Amygdala (tissue), 56 donors: ENCODE data around the gene TAGLN2.
A peak's percentile ranks its signal among the peaks of the same experiment; 100 is the strongest.

Source experiments
- DNase-seq, 56 donors: peaks; one replicate each; lab custom pipeline; 2025; lab: John Stamatoyannopoulos, UW

Gene TAGLN2

DNA sequence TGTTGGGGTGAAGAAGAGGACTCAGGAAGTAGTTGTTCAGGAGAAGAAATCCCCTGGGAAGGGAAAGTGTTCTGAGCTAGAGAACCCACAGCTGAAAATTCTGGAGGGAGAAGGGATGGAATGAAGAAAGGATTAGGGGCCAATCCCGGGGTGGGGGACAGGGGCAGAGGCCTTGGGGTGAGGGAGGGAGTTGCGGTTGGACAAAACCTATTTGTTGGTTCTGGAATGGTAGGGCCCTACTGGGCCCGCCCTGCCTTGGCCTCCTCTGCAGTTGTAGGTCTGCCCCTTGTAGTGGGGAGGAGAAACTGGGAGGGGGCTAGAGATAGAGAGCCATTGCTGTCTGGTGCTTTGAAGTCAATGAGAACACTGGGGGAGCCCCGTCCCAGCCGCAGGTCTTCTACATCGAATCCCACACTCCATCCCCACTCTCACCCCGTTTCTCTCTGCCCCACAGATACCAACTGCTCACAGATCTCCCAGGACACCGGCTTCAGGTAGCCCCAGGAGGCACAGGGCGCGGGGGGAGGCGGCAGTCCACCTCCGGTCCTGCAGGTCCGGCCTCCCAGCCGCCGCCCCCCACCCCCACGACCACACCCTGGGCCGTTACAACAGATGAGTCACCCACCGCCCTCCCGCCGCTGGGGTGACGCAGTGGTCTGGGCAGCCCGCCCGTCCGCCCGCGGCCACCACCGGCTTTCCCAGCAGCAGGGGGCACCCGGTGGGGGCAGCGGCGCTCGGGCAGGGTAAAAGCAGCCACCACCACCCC, 1.1 kb downstream of the TAGLN2 start:
- DNase-seq, result peak in 22 of 56 donors; percentile 10 to 72 (median 33)

DNA sequence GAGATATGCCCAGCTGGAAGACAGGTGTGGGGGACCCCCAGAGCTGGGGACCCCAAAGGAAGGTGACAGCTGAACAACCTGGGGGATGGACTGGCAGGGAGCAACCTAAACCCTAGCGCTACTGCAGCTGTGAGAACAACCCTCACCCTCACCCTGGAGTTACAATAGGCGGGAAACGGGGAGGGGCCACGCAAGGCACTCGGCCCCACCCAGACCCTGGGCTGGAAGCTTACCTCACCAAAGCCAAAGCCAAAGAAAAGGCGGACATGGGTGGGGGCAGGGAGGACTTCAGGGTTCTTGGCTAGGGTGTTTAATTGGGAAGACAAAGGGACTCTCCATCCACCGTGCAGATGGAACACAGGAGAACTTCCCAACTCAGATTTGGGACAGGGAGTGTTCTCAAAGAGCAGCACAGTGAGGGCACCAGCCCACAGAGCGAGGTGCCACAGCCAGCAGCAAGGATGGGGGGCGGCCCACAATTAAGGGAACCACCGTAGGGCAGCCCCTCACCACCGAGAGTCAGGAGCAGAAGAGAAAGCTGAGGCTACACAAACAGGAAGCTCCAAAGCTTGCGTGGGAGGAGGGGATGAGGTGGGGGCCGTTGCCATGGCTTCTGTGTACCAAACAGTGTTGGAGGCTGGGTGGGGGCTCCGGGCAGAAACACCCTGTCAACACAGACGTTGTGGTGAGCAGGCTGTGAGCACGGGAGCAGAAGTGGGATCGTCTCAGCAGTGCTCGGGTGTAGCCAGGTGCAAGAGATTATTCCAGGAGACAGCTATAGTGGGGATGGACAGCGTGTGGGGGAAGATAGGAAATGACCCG, 1.9 kb downstream of the TAGLN2 start:
- DNase-seq, result peak in 12 of 56 donors; percentile 6 to 59 (median 22)

- DNase-seq, result no peak
Measured at GRCh38 chr1:159922511-159923202, 2.6 kb downstream of the TAGLN2 start.

- no peak for DNase-seq
Measured at GRCh38 chr1:159921700-159922504, 3.4 kb downstream of the TAGLN2 start.

DNA sequence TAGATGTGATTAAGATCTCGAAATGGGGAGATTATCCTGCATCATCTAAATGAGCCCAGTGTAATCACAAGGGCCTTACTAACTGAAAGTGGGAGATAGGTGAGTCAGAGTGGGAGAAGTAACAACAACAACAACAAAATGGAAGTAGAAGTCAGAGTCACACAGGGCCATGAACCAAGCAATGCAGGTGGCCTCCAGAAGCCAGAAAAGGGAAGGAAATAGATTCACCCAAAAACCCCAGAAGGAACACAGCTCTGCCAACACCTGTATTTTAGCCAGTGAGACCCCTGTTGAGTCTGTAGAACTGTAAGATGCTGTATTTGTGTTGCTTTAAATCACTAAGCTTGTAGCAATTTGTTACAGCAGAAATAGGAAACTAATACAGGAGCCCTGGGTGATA, 4.1 kb downstream of the TAGLN2 start:
- DNase-seq, result no peak

GRCh38 chr1:159920651-159921050, 4.7 kb downstream of the TAGLN2 start:
- no peak for DNase-seq

DNA sequence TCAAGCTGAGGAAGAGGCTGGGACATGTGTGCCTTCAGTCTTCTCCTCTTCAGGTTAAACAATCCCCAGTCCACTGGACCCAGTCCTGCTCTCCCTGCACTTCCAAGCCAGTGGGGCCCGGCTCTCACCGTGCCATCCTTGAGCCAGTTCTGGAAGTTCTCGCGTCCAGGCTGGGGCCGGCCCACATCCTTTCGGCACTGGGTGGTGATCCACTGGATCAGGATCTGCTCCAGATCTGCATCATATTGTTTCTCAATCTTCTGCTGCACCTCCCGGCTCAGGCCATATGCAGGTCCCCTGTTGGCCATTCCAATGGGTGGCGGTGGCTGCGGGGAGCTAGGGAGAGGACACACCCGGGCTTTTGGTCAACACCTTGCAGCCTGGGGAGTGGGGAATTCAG, 5.1 kb downstream of the TAGLN2 start:
- DNase-seq, result no peak

DNA sequence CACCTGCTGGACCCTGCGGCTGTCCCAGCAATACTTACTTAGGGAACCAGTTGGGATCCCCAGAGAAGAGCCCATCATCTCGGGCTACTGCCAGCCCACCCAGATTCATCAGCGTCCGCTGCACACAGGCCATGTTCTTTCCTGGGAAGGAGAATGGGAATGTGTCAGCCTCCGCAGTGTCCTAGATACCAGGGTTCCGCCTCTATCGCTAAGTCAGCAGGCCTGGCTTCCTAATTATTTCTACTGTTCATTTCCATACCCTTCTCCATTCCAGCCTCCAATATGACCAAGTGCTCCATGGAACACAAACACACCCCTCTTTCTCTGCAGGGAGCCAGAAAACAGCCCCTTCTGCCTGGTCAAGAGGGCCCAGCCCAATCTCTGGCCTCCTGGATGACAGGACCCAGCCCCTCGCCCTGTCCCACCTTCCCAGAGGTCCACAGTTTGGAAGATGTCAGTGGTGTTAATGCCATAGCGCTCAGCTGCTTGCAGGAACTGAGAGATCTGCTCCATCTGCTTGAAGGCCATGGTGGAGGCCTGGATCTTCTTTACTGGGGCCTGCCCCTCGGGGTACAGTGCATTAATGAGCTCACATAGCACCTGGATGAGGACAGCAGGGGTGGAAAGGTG, 6.0 kb downstream of the TAGLN2 start:
- DNase-seq, result no peak

DNA sequence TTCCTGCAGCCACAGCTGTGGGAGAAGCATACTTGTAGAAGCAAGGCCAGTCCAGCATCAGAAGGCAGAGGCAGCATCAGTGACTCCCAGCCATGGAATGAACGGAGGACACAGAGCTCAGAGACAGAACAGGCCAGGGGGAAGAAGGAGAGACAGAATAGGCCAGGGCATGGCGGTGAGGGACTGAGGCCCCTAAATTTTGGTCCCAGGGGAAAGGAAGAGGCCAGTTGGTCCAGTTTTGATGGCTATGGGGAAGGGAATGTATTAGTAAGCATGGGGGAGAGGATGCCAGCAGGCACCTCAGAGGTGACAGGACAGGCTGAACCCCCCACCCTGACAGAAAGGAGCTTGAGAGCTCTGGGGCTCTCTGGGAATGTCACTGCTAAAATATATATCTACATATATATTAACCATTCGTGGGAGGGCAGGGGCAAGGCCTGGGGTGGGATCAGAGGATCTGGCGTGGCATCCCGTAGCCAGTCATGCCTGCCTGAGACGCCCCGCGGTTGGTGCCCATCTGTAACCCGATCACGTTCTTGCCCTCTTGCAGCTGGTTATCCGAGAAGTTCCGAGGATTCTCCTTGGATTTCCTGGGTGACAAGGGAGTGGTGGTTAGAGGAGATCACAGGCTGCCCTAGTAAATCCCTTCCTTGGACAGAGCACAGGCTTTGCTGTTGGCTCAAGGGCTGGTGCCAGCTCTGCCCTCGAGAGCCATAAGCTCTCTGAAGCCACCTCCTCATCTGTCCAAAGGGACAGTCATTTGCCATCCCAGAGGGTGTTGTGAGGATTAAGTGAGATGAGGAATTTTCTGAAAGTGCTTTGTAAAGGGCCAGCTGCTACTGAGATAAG, 6.7 kb downstream of the TAGLN2 start:
- DNase-seq, result no peak

DNA sequence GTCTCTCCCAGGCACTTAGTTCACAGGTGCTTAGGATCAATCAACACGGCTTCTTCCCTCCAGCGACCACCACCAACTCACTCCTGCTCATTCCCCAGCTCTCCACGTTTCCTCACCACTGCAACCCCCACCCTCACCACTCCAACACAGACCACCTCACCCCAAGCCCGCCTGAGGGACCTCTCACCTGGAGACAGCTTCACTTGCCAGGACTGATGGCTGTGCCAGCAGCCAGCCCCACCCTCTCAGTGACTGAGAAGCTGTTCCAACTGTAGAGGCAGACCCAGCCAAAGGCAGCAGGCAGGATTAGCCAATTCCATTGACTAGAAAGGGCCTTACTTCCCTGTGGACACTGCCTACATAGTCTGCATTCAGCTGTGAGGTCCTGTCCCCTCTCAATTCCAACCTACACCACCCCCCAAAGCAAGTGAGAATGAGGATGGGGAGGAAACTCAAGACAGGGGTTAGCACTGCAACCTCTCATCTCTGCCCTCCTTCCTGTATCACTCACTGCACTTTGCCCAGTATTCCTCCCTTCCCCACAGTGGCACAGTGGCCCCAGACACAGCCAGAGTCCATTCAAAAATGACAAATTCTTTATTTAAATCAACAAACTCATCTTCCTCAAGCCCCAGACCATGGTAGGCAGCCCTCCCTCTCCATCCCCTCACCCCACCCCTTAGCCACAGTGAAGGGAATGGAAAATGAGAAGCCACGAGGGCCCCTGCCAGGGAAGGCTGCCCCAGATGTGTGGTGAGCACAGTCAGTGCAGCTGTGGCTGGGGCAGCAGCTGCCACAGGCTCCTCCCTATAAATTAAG, 7.6 kb downstream of the TAGLN2 start:
- peak in 5 of 56 donors; percentile 10 to 32 (median 18) for DNase-seq

DNA sequence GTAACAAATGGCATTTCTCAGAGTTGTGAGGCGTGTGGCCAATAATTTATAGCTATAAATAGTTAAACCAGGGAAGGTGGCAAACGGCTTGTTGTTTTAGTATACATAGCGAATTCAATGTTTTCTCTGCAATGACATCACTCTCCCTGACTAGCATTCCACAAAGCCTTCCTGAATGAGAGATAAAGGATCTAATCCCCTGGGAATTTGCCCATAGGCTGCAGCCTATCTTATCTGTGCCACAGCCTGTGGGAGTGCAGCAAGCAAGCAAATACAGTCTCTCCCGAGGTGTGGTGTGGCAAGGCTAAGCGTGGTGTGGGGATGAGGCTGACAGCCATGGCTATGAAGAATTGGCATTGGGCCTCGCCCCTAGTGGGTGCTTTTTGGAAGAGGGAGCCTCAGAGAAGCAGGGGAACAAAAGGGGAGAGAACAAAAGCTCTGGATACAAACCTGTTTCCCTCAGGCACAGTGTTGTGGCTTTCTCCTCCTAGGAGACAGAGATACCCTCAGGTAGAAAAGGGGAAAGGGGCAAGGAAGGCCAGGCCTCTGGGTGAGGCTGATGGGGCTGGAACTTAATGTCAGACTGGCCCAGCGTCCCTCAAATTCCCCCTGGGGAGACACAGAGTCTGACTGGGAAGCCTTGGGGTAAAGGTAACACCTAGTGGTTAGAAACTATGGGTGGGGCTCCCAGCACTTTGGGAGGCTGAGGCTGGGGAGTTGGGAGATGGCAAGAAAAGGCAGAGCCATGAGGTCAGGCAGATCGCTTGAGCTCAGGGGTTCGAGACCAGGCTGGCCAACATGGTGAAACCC, 8.9 kb downstream of the TAGLN2 start:
- peak in 6 of 56 donors; percentile 10 to 49 (median 30) for DNase-seq

DNA sequence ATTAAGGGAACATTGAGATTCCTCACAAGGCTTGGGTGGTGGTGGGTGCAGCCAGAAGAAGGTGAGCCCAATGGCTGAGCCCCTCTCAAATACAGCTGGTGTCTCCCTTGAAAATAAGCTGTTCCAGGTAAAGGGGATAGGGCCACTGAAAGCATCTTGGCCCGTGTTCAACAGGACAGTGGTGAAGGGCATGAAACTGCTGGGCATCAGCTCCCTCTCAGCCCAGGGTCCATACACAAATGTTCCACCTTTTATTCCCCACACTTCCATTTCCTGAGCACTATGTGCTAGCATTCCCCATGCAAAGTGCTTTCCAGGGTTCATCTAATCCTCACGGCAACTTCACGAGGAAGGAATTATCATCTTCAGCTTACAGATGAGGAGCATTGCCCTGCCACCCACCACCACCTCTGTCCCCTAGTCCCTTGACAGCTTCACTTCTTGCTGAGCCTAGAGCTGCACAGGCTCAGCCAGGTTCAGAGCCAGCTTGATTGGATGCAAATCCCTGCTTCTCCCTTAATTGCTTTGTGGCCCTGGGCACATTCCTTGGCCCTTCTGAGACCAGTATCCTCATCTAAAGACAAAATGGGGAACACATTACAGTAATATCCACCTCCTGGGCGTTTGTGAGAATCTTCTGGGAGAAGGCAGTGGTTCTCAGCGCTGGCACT, 9.6 kb downstream of the TAGLN2 start:
- peak in 2 of 56 donors; percentile 22 to 29 for DNase-seq

GRCh38 chr1:159914252-159915018, 10.9 kb downstream of the TAGLN2 start:
- DNase-seq, result no peak

- no peak for DNase-seq
Measured at GRCh38 chr1:159913451-159914192, 11.7 kb downstream of the TAGLN2 start.
